SIG-M5 (cell line): ENCODE results near the gene MYLK4.

Experiments
- DNase-seq: peaks from one replicate; lab custom pipeline; 2025; lab: John Stamatoyannopoulos, UW

The MYLK4 gene

DNA sequence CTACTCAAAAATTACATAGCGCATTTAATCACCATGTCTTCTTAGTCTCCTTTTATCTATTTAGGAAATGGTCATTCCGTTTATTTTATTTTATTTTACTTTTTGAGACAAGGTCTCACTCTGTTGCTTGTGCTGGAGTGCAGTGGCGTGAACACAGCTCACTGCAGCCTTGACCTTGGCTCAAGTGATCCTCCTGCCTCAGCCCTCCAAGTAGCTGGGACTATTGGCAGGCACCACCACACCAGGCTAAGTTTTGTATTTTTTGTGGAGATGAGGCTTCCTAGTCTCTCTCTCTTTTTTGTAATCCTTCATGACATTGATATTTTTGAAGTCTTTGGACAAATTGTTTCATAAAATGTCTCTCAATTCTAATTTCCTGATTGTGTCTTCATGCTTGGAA, 4.7 kb upstream of the MYLK4 start:
- DNase-seq: no peak

DNA sequence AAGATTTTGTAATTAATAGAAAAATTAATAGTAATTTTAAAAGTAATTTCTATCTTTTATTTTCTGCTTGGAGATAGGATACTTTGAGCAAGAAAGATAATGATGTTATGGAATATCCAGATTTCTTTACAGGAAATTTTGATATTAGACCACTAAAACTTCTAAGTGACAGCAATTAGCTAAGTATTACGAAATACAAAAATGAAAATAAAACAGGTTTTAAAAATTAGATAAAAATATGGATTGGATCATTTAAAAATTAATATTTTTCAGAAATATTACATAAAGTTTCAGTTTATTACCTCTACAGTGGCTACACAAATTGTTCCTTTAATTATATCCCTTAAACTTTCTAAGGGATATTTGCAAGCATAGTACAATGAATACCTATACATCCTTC, 4.2 kb upstream of the MYLK4 start:
- DNase-seq: no peak

DNA sequence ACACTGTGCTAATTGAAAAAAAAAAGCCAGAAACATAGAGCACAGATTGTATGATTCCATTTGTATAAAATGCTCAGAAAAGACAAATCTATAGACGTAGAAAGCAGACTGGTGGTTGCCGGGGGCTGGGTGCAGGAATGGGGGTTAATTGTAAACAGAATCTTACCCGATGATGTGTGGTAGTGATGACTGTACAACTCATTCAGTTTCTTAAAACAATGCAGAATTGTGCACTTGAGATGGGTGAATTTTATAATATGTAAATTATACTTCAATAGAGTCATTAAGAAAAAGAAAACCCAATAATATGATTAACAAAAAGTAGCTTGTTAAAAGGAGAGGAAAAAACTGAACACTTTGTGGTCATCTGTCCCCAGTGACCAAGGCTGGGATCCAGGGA, 3.7 kb upstream of the MYLK4 start:
- DNase-seq: no peak

DNA sequence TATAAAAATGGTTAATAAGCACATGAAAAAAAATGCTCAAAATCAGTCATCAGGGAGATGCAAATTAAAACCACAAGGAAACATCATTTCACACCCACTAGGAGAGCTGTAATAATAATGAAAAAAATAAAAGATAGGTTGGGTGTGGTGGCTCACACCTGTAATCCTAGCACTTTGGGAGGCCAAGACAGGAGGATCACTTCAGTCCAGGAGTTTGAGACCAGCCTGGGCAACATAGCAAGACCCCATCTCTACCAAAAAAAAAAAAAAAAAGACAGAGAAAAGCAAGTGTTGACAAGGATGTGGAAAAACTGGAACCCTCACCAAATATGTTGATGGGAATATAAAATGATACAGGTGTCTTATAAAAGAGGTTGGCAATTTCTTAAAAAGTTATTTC, 3.0 kb upstream of the MYLK4 start:
- no peak for DNase-seq

DNA sequence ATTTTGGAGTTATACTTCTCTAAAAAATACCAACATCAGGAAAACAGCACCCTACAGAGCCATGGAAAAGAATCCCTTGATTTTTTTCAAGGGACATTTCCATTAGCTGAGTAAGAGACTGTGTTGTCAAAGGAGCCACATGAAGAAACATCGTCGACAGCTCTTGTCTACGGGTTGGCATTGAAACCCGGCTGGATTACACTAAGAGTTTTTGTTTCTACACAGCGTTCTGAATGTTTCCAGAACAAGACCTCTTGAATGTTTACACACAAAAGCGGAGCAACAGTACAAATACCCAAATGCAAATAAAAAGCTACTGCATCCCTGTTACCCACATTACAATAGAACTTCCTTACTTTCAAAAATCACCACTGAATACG, 2.4 kb upstream of the MYLK4 start:
- DNase-seq: no peak

DNA sequence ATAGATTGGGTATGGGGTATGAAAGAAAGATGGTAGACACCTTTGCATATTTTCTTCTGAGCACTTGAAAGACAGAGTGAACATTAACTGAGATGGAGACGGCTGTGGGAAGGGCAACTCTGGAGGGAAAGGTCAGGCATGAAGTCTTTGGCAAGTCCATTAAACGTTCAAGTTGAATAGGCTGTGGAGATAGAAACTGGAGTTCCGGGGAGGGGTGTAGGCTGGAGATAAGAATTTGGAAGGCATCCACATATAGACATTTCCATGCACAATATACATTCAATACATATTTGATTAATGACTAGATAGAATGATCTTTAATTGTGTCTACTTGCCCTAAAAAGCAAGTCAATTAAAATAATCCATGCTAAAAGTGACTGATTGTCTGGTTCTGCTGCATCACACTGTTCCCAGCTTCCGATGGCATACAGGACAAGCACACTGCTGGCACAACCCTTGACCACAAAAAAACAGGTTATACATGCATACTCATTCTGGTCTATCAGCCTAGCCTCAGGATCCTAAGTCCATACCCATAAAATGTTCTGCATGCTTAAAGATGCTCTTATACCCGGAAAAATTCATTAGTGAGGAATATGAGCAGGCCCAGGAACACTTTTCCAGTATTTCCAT, 1.9 kb upstream of the MYLK4 start:
- no peak for DNase-seq

DNA sequence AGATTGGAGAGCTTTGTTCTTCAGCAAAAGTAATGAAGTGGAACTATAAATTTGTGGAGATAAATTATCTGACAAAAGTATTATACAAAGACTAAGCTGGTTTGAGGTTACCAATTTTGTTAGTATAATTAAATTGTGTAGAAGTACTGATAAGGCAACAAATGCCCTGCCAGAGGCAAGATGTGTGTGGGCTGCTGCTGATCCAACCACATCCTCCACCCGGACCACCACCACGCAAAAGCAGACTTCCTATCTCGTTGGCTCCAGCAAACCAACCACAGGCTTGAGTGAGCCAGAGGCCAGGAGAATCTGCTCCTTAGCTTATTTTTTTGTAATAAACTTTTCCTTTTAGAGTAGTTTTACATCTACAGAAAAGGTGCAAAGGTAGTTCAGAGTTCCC, 1.1 kb upstream of the MYLK4 start:
- no peak for DNase-seq

DNA sequence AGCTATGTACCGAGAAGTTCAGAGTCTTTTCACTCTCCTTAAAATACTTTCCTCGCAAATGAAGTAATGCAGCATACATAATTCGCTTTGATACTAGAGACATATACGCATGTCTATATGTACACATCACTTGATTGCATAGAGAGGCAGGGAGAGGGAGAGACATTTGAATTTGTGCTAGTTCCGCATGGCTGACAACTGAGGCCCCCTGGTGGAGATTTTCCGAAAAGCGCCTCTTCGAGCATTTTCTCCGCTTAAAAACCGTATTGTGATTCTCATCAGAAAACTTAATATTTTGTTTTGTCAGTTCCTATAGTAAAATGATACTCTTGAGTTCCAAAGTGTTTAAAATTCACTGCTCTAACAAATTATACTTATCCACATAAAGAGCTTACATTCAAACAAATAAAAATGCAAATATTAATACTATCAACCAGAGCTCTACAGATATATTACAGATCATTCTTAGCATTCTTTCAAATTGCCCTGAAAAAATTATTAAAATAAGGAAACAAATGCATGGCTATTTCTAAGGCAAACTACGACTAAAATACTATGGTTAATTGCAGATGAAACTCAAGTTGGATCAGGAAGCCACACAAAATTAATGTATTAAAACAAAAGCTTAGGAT, 637 bp downstream of the MYLK4 start:
- DNase-seq: no peak

DNA sequence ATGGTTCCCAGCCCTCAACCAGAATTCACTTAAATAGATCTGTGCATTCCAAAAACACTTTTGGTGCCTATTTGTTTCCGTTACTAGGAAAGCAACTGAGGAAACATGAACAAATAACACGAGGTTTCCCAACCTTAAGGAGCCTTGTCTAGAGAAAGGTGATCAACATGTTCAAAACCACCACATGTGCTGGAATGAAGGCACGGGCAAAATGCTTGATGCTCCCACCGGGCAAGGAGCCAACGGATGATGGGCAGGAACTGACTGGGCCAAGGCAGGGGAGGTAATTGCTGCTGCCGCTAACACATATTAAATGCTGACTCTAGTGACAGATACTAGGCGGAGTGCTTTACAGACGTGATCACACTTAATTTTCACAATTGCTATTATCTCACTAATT, 2.5 kb downstream of the MYLK4 start:
- no peak for DNase-seq

DNA sequence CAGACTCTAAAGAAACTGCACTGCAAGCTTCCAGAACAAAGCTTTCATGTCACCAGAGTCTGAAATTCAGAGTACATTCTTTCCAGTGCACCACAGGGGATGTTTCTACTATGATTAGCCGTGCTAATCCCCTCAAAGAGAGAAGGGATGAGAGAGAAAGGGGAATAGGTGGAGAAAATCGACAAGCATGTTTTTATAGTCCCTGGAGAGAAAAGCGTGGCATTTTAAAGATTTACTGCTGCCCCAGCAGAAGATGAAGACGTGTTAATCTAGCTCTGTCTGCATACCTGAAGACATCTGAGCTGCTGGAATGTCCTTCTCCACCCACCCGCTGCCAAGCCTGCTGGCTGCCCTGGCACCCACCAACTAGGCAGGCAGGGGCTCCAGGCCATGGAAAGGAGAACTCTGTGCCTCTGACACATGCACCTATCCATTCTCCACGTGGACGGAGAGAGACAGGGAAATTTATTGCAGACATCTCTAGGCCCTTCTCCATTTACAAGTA, 4.1 kb downstream of the MYLK4 start:
- no peak for DNase-seq

DNA sequence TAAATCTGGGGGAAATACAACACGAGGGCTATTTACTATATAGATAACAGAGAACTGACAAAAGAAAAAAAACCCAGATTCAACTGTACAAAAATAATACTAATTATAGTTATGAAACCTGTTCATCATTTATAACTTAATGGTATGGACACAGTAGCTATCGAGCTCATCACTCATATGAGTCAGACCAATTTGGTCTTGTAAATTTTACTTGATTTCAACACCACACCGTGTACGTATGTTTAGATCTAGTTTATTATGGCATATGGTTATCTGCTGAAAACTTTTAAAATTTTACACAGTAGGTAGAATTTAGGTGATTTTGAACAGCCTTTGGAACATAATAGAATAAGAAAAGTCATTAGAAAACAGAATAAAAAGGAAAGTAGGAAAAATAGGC, 5.5 kb downstream of the MYLK4 start:
- DNase-seq: no peak

DNA sequence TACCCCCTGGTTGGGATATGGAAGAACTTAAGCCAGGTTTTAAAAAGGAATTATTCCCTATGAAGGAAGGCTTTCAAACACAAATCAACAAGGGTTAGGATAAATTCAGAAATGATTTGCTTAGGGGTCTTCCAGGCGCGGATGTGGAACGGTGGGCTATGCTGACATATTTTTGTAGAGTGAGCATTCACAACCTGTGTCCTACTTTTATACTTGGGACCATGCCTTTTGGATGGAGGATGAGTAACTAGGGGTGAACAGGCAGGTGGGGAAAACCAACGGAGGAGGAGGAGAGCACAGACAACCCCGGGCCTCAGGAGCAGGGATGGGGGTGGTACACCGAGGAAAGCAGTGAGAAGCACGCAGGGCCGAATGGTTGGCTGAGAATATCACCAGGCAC, 5.9 kb downstream of the MYLK4 start:
- no peak for DNase-seq

DNA sequence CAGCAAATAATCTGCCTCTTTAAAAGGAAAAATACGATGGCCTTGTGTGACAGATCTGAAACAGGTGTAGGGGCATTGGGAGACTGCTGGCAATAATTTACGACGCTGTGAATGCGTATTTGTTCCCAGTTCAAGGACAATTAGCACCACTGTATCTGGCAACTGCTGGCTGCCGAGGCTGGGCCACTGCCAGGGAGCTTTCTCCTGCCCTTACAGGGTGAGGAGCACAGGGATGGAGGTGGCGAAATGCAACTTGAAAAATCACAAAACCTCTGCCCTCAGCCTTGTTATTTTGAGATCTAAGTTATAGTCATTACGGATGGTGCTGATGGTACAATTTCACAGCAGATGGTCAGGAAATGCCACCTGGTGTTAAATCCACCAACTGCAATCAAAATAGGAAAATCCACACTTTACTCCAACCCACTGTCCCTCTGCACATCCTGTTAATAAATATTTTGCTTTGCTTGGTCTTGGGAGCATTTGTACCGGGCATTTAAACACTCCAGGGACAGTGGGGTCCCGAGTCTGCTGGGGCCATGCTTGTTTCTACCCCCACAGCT, 6.4 kb downstream of the MYLK4 start:
- DNase-seq: no peak

DNA sequence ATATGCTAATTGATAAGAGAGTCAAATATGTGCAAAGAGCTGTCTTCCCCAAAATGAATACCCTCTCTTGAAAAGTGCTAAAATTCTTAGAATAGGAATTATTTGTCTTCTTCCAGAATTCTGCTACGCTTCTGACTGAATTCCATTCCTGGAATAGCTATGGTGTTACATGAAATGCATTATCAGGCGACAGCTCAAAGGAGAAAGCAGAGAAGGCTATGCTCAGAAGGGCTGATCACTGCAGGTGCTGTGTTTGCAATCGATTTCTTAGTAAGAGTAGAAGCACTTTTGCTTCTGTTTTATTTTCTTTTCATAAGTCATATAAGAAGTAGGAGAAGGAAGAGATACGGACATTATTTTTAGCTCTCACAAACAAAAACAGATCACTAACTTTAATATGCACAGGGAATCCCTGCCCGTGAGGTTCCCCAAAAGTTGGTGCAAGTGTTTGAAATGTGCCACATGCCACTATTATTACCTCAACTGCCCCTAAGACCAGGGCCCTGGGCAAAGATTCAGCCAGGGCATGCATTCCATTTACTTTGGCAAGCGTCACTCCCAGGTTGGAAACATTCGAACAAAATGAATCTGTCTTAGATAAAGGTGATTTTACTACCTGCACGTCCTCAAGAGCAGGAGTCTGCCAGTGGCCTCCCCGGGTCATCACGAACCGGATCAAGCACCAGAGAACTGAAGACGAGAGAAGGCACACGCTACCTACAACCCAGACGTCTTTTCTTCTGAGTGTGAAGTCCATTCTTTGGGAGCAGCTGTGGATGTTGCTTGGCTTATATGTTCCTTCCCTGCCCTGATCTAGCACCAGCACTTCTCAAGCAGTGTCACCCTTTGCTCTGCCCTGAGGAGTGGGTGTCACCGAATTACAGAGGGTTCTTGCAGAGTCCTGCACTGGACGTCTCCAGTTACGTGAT, 7.2 kb downstream of the MYLK4 start:
- no peak for DNase-seq

DNA sequence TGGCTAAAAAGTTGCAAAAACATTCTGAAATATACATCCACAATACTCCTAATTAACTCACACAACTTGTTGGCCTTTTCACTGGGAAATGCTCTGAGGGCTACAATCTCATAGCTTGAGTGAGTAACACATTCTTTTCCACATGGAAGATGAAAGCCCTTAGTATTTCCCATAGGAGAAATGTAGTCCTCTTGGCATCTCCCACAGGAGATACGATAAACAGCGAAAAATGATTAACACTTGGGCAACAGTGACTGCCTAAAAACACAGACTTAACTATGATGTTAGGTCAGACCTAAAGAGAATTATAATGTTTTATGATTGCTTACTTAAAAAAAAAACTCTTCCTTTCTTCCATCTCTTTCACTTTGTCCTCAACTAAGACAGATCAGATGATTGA, 9.0 kb downstream of the MYLK4 start:
- no peak for DNase-seq

DNA sequence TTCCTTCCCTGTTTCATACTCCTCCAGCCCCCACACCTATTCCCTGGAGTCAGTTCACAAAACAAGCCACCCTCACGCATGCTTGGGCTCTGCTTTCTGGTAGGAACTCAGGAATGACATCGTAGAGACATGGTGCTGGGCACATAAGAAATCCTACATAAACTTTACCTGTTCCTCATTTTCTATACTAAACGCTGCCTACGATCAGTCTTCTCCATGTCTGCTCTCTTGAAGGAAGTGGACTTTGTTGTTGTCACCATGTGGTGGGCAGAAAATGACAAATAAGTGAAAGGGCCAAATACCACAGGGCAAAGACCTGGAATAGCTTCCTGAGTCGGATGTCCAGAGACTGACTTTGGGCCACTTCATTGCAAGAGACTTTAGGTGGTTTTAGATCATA, 10.1 kb downstream of the MYLK4 start:
- DNase-seq: no peak

DNA sequence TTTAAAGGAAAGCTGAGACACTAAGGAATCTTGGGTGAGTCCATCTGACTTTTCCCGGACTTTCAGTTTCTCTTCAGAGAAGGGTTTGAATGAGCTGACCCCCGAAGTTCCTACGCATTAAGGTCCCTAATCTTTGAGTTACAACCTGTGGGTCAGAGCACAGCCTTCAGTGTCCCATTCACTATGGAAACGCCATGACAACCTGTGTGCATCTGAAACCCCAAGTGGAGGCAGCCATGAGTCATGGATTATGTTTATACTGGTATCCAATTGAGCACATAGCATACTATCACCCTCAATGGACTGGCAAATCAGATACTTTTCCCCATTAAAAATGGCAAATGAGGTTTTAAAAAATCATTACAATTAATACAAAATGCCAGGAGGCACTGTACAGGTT, 11.4 kb downstream of the MYLK4 start:
- DNase-seq: no peak

DNA sequence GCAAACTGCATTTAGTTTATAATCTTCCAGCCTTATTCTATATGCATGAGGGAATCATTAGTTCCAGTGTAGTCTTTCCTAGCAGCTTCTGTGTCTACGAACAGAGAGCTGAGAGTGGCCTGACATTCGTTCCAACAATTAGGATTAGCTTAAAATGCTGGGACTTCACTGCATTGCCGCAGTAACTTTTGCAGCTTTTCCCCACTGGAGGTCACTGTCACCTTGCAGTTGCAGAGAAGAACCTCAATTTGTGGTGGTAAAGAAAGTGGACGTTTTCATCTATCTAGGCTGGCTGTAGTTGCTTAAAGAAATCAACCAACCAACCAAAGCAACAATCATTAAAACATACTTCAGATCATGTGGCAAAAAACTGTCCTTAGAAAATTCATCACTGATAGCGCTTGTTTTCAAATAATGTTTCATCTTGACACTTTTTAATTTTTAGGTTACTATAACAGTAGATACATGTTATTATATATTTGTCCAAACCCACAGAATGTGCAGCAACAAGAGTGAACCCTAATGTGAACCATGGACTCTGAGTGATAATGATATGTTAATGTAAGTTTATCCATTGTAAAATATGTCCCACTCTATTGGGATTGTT, 12.2 kb downstream of the MYLK4 start:
- DNase-seq: no peak

DNA sequence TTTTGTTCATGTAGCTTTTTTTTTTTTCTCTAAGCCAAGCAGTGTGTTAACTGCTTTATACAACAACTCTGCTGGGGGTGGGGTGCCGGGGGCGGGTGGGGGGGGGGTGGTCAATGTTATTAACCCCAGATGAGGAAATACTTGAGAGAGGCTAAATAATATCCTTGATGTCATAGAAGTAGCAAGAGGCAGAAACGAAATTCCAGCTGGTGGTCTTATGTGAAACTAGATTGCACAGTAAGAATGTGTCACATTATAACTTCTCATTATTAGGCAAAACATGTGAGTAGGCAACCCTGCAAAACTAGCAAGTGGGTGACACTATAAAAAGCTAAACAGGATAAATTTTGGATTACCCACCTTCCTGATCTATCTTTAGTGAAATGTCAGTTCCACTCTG, 12.8 kb downstream of the MYLK4 start:
- no peak for DNase-seq

DNA sequence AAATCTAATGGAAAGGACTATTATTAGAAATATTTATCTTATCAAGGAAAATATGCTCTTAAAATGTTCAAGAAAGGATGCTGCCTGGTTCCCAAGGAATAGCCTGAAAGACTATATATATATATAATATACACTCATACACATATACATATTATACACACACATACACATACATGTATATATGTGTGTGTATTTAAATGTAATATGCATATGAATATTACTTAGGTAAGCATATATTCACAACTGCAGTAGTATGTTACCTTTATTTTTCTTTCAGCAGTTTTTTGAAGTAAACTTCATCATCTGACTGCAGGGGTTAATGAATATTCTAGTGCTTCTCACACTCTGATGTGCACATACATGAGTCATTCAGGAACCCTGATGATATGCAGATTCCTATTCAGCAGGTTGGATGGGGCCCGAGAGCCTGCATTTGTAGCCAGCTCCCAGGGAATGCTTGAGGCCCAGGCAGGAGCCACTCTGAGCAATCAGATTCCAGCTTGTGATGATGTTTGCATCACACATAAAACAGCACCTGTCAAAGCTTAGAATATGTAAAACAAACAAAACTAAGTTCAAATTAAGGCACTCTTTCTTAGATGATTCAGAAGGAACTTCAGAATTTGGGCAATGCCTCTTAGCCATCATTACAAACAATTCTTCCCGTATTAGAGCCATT, 16.1 kb downstream of the MYLK4 start:
- no peak for DNase-seq

DNA sequence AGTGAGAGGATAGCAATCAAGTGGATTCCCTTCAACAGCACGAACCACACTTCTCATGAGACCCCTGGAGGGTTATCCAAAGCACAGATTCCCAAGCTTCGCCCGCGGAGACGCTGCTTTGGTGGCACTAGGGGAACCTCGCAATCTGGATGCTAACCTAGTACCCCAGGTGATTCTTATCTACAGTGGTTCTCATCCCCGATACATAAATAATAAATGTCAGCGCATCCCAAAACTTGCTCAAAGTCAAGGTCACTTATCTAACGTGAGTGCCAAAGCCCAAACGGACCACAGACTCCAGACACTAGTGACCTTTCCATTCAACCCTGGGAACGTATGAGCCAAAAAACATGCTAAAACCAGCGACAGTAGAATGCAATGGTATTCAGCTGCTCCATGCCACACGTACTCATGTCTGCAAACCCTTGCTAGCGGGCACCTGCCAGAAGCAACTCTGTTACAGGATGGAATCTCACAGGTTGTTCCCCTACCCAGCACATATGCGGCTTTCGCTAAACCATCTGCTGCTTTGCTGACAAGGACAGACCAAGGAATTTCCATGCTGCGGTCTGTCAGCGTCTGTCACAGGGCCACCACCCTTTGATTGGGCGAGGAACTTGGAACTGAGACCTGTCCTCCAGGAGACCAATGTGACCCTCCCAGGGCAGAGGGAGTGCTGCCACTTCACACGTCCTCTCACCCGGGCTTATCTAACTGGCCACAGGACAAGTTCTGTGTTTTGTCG, 16.8 kb downstream of the MYLK4 start:
- no peak for DNase-seq
